Heart left ventricle (tissue), 16 donors: Measurements from ENCODE around the gene HOXD9. TPM values are rescaled to one million over a fixed set of nuclear protein-coding genes. Genes with fewer than 3 reads are reported as not detected.

ENCODE experiments used
- ATAC-seq, 4 donors: fragments of 200-7000 bp; cut with Tn5 transposase; one replicate each; pipeline ENCODE4 v1.9.1; 2020 to 2022; ENCODE audit warnings: moderate library complexity in 4 of 4, mild to moderate bottlenecking in 3 of 4, moderate number of reproducible peaks in 1 of 4
- DNase-seq, 5 donors: peaks; one replicate each; pipeline ENCODE4 v3.0.0-alpha.2; 2020
- H3K27ac ChIP-seq, 12 donors: fragments of 200-600 bp; sonication (generic) in 4 of 12; one replicate each; pipeline versions ENCODE4 v1.5.0 to v1.8.0; 2016 to 2022; ENCODE audit warnings: mild to moderate bottlenecking in 2 of 12
- H3K27me3 ChIP-seq, 9 donors: fragments of 200-600 bp; sonication (generic) in 2 of 9; one replicate each; pipeline versions ENCODE4 v1.5.1 to v1.8.0; 2016 to 2022; ENCODE audit warnings: mild to moderate bottlenecking in 3 of 9
- H3K36me3 ChIP-seq, 9 donors: fragments of 200-600 bp; sonication (generic) in 2 of 9; one replicate each; pipeline versions ENCODE4 v1.5.0 to v1.8.0; 2018 to 2022; ENCODE audit warnings: mild to moderate bottlenecking in 2 of 9
- H3K4me1 ChIP-seq, 12 donors: fragments of 200-600 bp; sonication (generic) in 4 of 12; one replicate each; pipeline versions ENCODE4 v1.5.0 to v1.8.0; 2016 to 2022; ENCODE audit warnings: mild to moderate bottlenecking in 3 of 12
- H3K4me3 ChIP-seq, 12 donors: fragments of 200-600 bp; sonication (generic) in 4 of 12; one replicate each; pipeline versions ENCODE4 v1.5.0 to v1.8.0; 2017 to 2022; ENCODE audit warnings: mild to moderate bottlenecking in 9 of 12, moderate library complexity in 4 of 12
- H3K9me3 ChIP-seq, 12 donors: fragments of 200-600 bp; sonication (generic) in 4 of 12; one replicate each; pipeline versions ENCODE4 v1.5.0 to v1.8.0; 2016 to 2022; ENCODE audit warnings: mild to moderate bottlenecking in 1 of 12
- CTCF ChIP-seq, 12 donors: fragments of 200-600 bp; sonication (generic) in 4 of 12; IDR thresholded peaks; one replicate each; pipeline versions ENCODE4 v1.5.0 to v1.8.0; 2018 to 2022; ENCODE audit warnings: antibody characterized with exemption in 12 of 12, mild to moderate bottlenecking in 5 of 12
- POLR2A ChIP-seq, 2 donors: fragments of 450-650 bp; IDR thresholded peaks; one replicate each; pipeline ENCODE4 v1.6.1; 2017; ENCODE audit warnings: antibody characterized with exemption in 2 of 2, mild to moderate bottlenecking in 2 of 2, moderate library complexity in 2 of 2
- WGBS, 4 donors: extraction: QIAGEN DNeasy Blood & Tissue Kit in 2 of 4; methylation state at CpG; one replicate each; pipeline versions ENCODE4 v1.1.5 to v1.1.7; 2013 to 2018; 5-methylcytosine and 5-hydroxymethylcytosine counted together
- intact Hi-C, 10 donors: fragments of 100-400 bp; cut with DNase I; formaldehyde crosslinking; loops; one replicate each; pipeline versions ENCODE4 v1.11.1 to v1.14.2; 2022
- polyA plus RNA-seq, 2 donors: library from polyadenylated mRNA; stranded (reverse); fragments of 200-250 nt; gene quantifications; one replicate each; pipeline ENCODE4 v1.2.3, GENCODE V29; 2013
- total RNA-seq, 9 donors: library from RNA; depleted of rRNA in 2 of 9; stranded (reverse); fragments of >200 nt in 2 of 9; fragmentation: NEBNext Ultra II Directional in 3 of 9; extraction: Animal tissue kit (Norgen Biotek cat#: 25700) in 3 of 9; gene quantifications; one replicate each; pipeline versions ENCODE4 v1.1.0 to v1.2.4, GENCODE V29; 2016 to 2023
- donor health status: ischemic (EF 13 %, LVEDD 7.1; RV severe dilation, severe dysfunction).
- donor health status: healthy with polysubstance abuse.
- donor health status: DM: no; HTN: yes; CAD: no.
- donor health status: DM: no; HTN: no; CAD: no.
- donor health status: ischemic (EF 25% LVEDD 6.9; RV normal size, moderate dysfunction).
- donor health status: ischemic (EF 25% LVEDD 5.7; RV mildly dilated, moderate dysfunction).
- donor health status: healthy.
- donor health status: DM: yes; HTN: yes; CAD: no.
- donor health status: ischemic (EF 35%, LVEDD 5.7; RV mildly dilated, moderate dysfunction).
- donor health status: nonischemic (EF 11% LVEDD 7.7; RV severe dilation, severe dysfunction).
- donor health status: DM: yes; HTN: yes; CAD: no.
- donor health status: PGD.
- donor health status: ischemic (EF 29% LVEDD 5.4; RV normal size, mild dysfunction).
- donor health status: nonischemic (EF 23%, LVEDD 6.1; RV moderate dilation, normal function).

The HOXD9 gene
- total and polyA plus RNA-seq, 11 donors, result 0.23 to 0.43 (median 0.40) TPM; not detected in 8

GRCh38 chr2:176082824-176083751 lies 39.4 kb upstream of the HOXD9 start:
- 3 to 7% (median 5%) methylated on average over 30 to 66 of the region's 66 CpGs for WGBS, 4 donors
- ATAC-seq (no peak), DNase-seq (no peak)
- Histone ChIP-seq H3K9me3 (peaks cover 0 to 8% (median 0%) of the 10 kb centered on the region in 12 donors), H3K4me3 (no peak overlapping the region), H3K27me3 (peaks cover 91 to 99% (median 97%) of the 10 kb centered on the region in 9 donors), H3K4me1 (peaks cover 0 to 57% (median 22%) of the 10 kb centered on the region in 12 donors), H3K36me3 (no peaks in the 10 kb centered on the region), H3K27ac (peak overlapping the region in 1 of 12 donors; percentile 84)
- intact Hi-C loops, result loop anchor here in 3 of 10 donors (5.0 to 10.0 kb wide), 3 partner anchors 81 to 668 kb away; partner anchors contain the start of gene LNPK (in 1 of the 3)
- TF ChIP-seq CTCF (IDR thresholded peaks at IDR 0.05), result no peak
- TF ChIP-seq POLR2A (IDR thresholded peaks at IDR 0.05), result no peak

- no peak for TF ChIP-seq POLR2A (IDR thresholded peaks at IDR 0.05)
- no peak for TF ChIP-seq CTCF (IDR thresholded peaks at IDR 0.05)
- Histone ChIP-seq H3K36me3 (no peaks in the 10 kb centered on the region), H3K4me3 (no peak within 1 kb of the TSS), H3K27ac (peak within 1 kb of the TSS in 1 of 12 donors; percentile 84), H3K27me3 (peaks cover 91 to 99% (median 97%) of the 10 kb centered on the region in 9 donors), H3K4me1 (peaks cover 0 to 64% (median 25%) of the 10 kb centered on the region in 12 donors), H3K9me3 (peaks cover 0 to 8% (median 0%) of the 10 kb centered on the region in 12 donors)
- WGBS, 4 donors, result 9 to 12% (median 10%) methylated on average over 27 of the region's 27 CpGs
- intact Hi-C loops, result loop anchor here in 3 of 10 donors (5.0 to 10.0 kb wide), 3 partner anchors 82 to 669 kb away; partner anchors contain the start of gene LNPK (in 1 of the 3)
- ATAC-seq, result no peak
- DNase-seq, result no peak
These were observed 38.7 kb upstream of the HOXD9 start, which contains the start of gene EVX2 for GRCh38 chr2:176083796-176084261. TSS of gene EVX2 (minus strand) at chr2:176083962. CDS start at chr2:176083776, 186 bp downstream.

- H3K4me1 ChIP-seq, result peaks cover 0 to 57% (median 19%) of the 10 kb centered on the region in 12 donors
- peak overlapping the region in 1 of 12 donors; percentile 84 for H3K27ac ChIP-seq
- peaks cover 91 to 99% (median 97%) of the 10 kb centered on the region in 9 donors for H3K27me3 ChIP-seq
- WGBS, 4 donors, result 3 to 6% (median 5%) methylated on average over 26 of the region's 26 CpGs
- ATAC-seq (no peak), DNase-seq (no peak)
- TF ChIP-seq CTCF (IDR thresholded peaks at IDR 0.05) (no peak), POLR2A (IDR thresholded peaks at IDR 0.05) (no peak)
- intact Hi-C loops, result loop anchor here in 9 of 10 donors (5.0 to 10.0 kb wide), 6 partner anchors 82 to 717 kb away; partner anchors contain the start of gene LNPK (in 1 of the 9)
- peaks cover 0 to 8% (median 0%) of the 10 kb centered on the region in 12 donors for H3K9me3 ChIP-seq
- no peaks in the 10 kb centered on the region for H3K36me3 ChIP-seq
- H3K4me3 ChIP-seq, result no peak overlapping the region
These were observed 37.9 kb upstream of the HOXD9 start for GRCh38 chr2:176084611-176085119.
